Smooth muscle cell (in vitro differentiated cells): Measurements from ENCODE around the gene OR2T3. TPM values are rescaled to one million over a fixed set of nuclear protein-coding genes. Genes with fewer than 3 reads are reported as not detected.

ENCODE experiments used
- polyA plus RNA-seq: library from polyadenylated mRNA; unstranded; fragments of >200 nt; fragmentation: Nextera tagmentation; extraction: Ambion mirVana; gene quantifications from 2 replicates; pipeline ENCODE4 v1.2.1, GENCODE V29; 2016
- total RNA-seq: library from RNA; depleted of rRNA; stranded (reverse); fragments of >200 nt; gene quantifications from 2 replicates; pipeline ENCODE4 v1.2.3, GENCODE V29; 2014

The OR2T3 gene
- total and polyA plus RNA-seq, 2 experiments from 2014 or later: not detected

Other genes with a start within 250 kb of the OR2T3 start
- not detected in 2 replicates for gene OR2M4, start 241.9 kb upstream of the OR2T3 start, total RNA-seq
- gene OR2M4, start 241.9 kb upstream of the OR2T3 start, polyA plus RNA-seq: not detected in 2 replicates
- not detected in 2 replicates for gene OR2T33, start 195.4 kb upstream of the OR2T3 start, total RNA-seq
- gene OR2T33, start 195.4 kb upstream of the OR2T3 start, polyA plus RNA-seq: not detected in 2 replicates
- gene OR2T12, start 169.9 kb upstream of the OR2T3 start, total RNA-seq: not detected in 2 replicates
- not detected in 2 replicates for gene OR2T12, start 169.9 kb upstream of the OR2T3 start, polyA plus RNA-seq
- not detected in 2 replicates for gene OR2M7, start 148.8 kb upstream of the OR2T3 start, total RNA-seq
- not detected in 2 replicates for gene OR2M7, start 148.8 kb upstream of the OR2T3 start, polyA plus RNA-seq
- not detected in 2 replicates for gene OR14C36, start 124.6 kb upstream of the OR2T3 start, total RNA-seq
- gene OR14C36, start 124.6 kb upstream of the OR2T3 start, polyA plus RNA-seq: not detected in 2 replicates
- gene OR2T4, start 111.7 kb upstream of the OR2T3 start, total RNA-seq: not detected in 2 replicates
- not detected in 2 replicates for gene OR2T4, start 111.7 kb upstream of the OR2T3 start, polyA plus RNA-seq
- not detected in 2 replicates for gene OR2T6, start 97.6 kb upstream of the OR2T3 start, total RNA-seq
- not detected in 2 replicates for gene OR2T6, start 97.6 kb upstream of the OR2T3 start, polyA plus RNA-seq
- gene OR2T1, start 70.3 kb upstream of the OR2T3 start, total RNA-seq: not detected in 2 replicates
- gene OR2T1, start 70.3 kb upstream of the OR2T3 start, polyA plus RNA-seq: not detected in 2 replicates
- not detected in 2 replicates for gene OR2T2, start 27.7 kb upstream of the OR2T3 start, total RNA-seq
- not detected in 2 replicates for gene OR2T2, start 27.7 kb upstream of the OR2T3 start, polyA plus RNA-seq
- 0.04 TPM in 1 of 2 replicates, not detected in the other for gene OR2T5, start 15.2 kb downstream of the OR2T3 start, total RNA-seq
- gene OR2T5, start 15.2 kb downstream of the OR2T3 start, polyA plus RNA-seq: not detected in 2 replicates
- gene OR2G6, start 34.7 kb downstream of the OR2T3 start, total RNA-seq: not detected in 2 replicates
- gene OR2G6, start 34.7 kb downstream of the OR2T3 start, polyA plus RNA-seq: not detected in 2 replicates
- gene OR2T29, start 89.4 kb downstream of the OR2T3 start, total RNA-seq: not detected in 2 replicates
- not detected in 2 replicates for gene OR2T29, start 89.4 kb downstream of the OR2T3 start, polyA plus RNA-seq
- gene OR2T34, start 101.4 kb downstream of the OR2T3 start, total RNA-seq: not detected in 2 replicates
- gene OR2T34, start 101.4 kb downstream of the OR2T3 start, polyA plus RNA-seq: not detected in 2 replicates
- not detected in 2 replicates for gene OR2T10, start 124.3 kb downstream of the OR2T3 start, total RNA-seq
- gene OR2T10, start 124.3 kb downstream of the OR2T3 start, polyA plus RNA-seq: not detected in 2 replicates
- gene OR2T11, start 161.7 kb downstream of the OR2T3 start, total RNA-seq: not detected in 2 replicates
- gene OR2T11, start 161.7 kb downstream of the OR2T3 start, polyA plus RNA-seq: not detected in 2 replicates
- not detected in 2 replicates for gene OR2T35, start 171.9 kb downstream of the OR2T3 start, total RNA-seq
- gene OR2T35, start 171.9 kb downstream of the OR2T3 start, polyA plus RNA-seq: not detected in 2 replicates
- not detected in 2 replicates for gene OR2T27, start 182.2 kb downstream of the OR2T3 start, total RNA-seq
- gene OR2T27, start 182.2 kb downstream of the OR2T3 start, polyA plus RNA-seq: not detected in 2 replicates
- gene OR14I1, start 229.4 kb downstream of the OR2T3 start, total RNA-seq: not detected in 2 replicates
- gene OR14I1, start 229.4 kb downstream of the OR2T3 start, polyA plus RNA-seq: not detected in 2 replicates